Smooth muscle cell (in vitro differentiated cells): Measurements from ENCODE around the gene RBPJ. TPM values are rescaled to one million over a fixed set of nuclear protein-coding genes. Genes with fewer than 3 reads are reported as not detected.
A peak's percentile ranks its signal among the peaks of the same experiment; 100 is the strongest.

Experiments
- DNase-seq: peaks from one replicate; lab custom pipeline; 2025; ENCODE audit not compliant: unreplicated experiment; lab: John Stamatoyannopoulos, UW
- H2AFZ ChIP-seq: fragments of 200-600 bp; sonication (generic); 2 replicates; pipeline ENCODE4 v1.6.0; 2016; ENCODE audit warnings: antibody characterized with exemption, low read depth, mild to moderate bottlenecking
- H3F3A ChIP-seq: fragments of 200-600 bp; sonication (generic); 2 replicates; pipeline ENCODE4 v1.6.0; 2017; ENCODE audit warnings: antibody characterized with exemption, low read depth
- H3K27ac ChIP-seq: fragments of 200-600 bp; sonication (generic); 2 replicates; pipeline ENCODE4 v1.5.1; 2016; ENCODE audit warnings: low read depth, mild to moderate bottlenecking
- H3K27me3 ChIP-seq: fragments of 200-600 bp; sonication (generic); 2 replicates; pipeline ENCODE4 v1.6.1; 2016; ENCODE audit warnings: low read depth, mild to moderate bottlenecking
- H3K36me3 ChIP-seq: fragments of 200-600 bp; sonication (generic); 2 replicates; pipeline ENCODE4 v1.5.1; 2016; ENCODE audit warnings: low read depth
- H3K4me1 ChIP-seq: fragments of 200-600 bp; sonication (generic); 2 replicates; pipeline ENCODE4 v1.5.1; 2016; ENCODE audit warnings: low read depth
- H3K4me2 ChIP-seq: fragments of 200-600 bp; sonication (generic); 2 replicates; pipeline ENCODE4 v1.6.0; 2016; ENCODE audit warnings: mild to moderate bottlenecking
- H3K4me3 ChIP-seq: fragments of 200-600 bp; sonication (generic); 2 replicates; pipeline ENCODE4 v1.5.1; 2016; ENCODE audit warnings: mild to moderate bottlenecking
- H3K79me2 ChIP-seq: fragments of 200-600 bp; sonication (generic); 2 replicates; pipeline ENCODE4 v1.6.0; 2016; ENCODE audit warnings: low read depth, mild to moderate bottlenecking
- H3K9ac ChIP-seq: fragments of 200-600 bp; sonication (generic); 2 replicates; pipeline ENCODE4 v1.6.0; 2016; ENCODE audit warnings: low read depth
- H3K9me3 ChIP-seq: fragments of 200-600 bp; sonication (generic); replicated peaks from 2 replicates; pipeline ENCODE4 v1.5.1; 2016; ENCODE audit warnings: low read depth
- H4K20me1 ChIP-seq: fragments of 200-600 bp; sonication (generic); 2 replicates; pipeline ENCODE4 v1.6.0; 2016; ENCODE audit warnings: low read depth
- WGBS: methylation state at CpG from one replicate; pipeline ENCODE4 v1.1.7; 2016; ENCODE audit warnings: low lambda C conversion rate; 5-methylcytosine and 5-hydroxymethylcytosine counted together
- polyA plus RNA-seq: library from polyadenylated mRNA; unstranded; fragments of >200 nt; fragmentation: Nextera tagmentation; extraction: Ambion mirVana; gene quantifications from 2 replicates; pipeline ENCODE4 v1.2.1, GENCODE V29; 2016
- total RNA-seq: library from RNA; depleted of rRNA; stranded (reverse); fragments of >200 nt; gene quantifications from 2 replicates; pipeline ENCODE4 v1.2.3, GENCODE V29; 2014
- TF ChIP-seq, protein P1 (sequence below): fragments of 200-600 bp; sonication (generic); IDR thresholded peaks from 2 replicates; pipeline ENCODE4 v1.5.1; 2017; ENCODE audit warnings: borderline replicate concordance, mild to moderate bottlenecking, antibody characterized with exemption; ENCODE audit not compliant: insufficient read depth, poor library complexity, severe bottlenecking

The RBPJ gene
- total and polyA plus RNA-seq, 2 experiments from 2014 or later: 96.9 to 137 TPM

- under 1% methylated on average over 24 of the region's 33 CpGs for WGBS
Measured at GRCh38 chr4:26319949-26320537, 771 bp upstream of the RBPJ start.

DNA sequence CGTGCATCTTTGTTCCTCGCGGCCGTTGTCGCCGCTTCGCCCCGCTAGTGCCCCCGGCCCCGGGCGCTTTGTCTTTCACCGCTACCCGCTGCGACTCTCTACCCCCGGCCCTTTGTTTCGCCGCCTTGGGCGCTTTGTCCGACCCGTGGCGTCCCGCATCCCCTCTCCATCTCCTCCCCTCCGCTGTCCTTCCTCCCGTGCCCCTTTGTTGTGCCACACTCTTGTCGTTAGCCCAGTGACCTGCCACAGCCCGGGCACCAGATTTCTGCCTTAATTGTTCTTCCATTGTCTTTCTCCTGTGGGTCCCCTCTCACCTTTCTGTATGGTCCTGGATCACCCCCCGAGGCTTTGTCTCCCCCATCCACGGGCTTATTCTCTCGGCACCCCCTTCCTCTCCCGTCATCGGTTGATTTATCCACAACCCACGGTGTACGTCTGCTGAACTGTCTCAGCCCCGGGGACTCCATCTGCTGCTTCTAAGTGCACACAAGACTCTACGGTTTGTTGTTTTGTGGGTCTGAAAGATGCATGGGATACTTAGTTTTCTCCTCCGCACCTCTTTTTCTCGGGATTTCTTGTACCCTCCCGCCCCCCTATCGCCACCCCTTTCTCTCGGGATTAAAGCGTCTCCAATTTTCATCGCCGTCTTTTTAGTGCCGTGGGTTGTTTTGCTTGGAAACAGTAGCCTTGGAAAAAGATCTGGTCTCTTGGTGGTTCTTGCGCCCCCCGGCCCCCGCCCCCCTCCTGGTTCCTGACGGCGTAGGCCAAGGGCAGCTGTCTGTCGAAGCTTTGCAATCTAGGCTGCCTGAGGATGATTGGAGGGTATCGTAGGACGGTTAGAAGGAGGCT, 783 bp downstream of the RBPJ start:
- H3K9ac ChIP-seq: peak overlapping the region; percentile 94
- H3K9me3 ChIP-seq: no peaks in the 10 kb centered on the region
- no peaks in the 10 kb centered on the region for H3K27me3 ChIP-seq
- H2AFZ ChIP-seq: peak overlapping the region; percentile 9
- peaks cover 47% of the 10 kb centered on the region for H4K20me1 ChIP-seq
- DNase-seq: peak; percentile 32
- H3K4me3 ChIP-seq: peak overlapping the region; percentile 81
- H3K4me2 ChIP-seq: peak overlapping the region; percentile 90
- no peaks in the 10 kb centered on the region for H3K36me3 ChIP-seq
- peaks cover 19% of the 10 kb centered on the region for H3F3A ChIP-seq
- TF ChIP-seq, protein P1, sequence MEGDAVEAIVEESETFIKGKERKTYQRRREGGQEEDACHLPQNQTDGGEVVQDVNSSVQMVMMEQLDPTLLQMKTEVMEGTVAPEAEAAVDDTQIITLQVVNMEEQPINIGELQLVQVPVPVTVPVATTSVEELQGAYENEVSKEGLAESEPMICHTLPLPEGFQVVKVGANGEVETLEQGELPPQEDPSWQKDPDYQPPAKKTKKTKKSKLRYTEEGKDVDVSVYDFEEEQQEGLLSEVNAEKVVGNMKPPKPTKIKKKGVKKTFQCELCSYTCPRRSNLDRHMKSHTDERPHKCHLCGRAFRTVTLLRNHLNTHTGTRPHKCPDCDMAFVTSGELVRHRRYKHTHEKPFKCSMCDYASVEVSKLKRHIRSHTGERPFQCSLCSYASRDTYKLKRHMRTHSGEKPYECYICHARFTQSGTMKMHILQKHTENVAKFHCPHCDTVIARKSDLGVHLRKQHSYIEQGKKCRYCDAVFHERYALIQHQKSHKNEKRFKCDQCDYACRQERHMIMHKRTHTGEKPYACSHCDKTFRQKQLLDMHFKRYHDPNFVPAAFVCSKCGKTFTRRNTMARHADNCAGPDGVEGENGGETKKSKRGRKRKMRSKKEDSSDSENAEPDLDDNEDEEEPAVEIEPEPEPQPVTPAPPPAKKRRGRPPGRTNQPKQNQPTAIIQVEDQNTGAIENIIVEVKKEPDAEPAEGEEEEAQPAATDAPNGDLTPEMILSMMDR: no peak
- peaks cover 54% of the 10 kb centered on the region for H3K79me2 ChIP-seq
- peak overlapping the region; percentile 94 for H3K27ac ChIP-seq
- H3K4me1 ChIP-seq: peaks cover 37% of the 10 kb centered on the region
- WGBS: under 1% methylated on average over 39 of the region's 52 CpGs

More at GRCh38 chr4:26319949-26320537, 771 bp upstream of the RBPJ start:
- Histone ChIP-seq H3K9ac (peak overlapping the region; percentile 92), H3K4me2 (peak overlapping the region; percentile 99), H3K27ac (peak overlapping the region; percentile 98), H3K27me3 (no peaks in the 10 kb centered on the region), H3K4me3 (peak overlapping the region; percentile 77), H4K20me1 (peaks cover 33% of the 10 kb centered on the region), H3K36me3 (no peaks in the 10 kb centered on the region), H2AFZ (peak overlapping the region; percentile 94), H3F3A (peaks cover 19% of the 10 kb centered on the region), H3K4me1 (peaks cover 27% of the 10 kb centered on the region), H3K9me3 (no peaks in the 10 kb centered on the region), H3K79me2 (peaks cover 39% of the 10 kb centered on the region)
- DNase-seq: peak; percentile 66
- TF ChIP-seq, protein P1: no peak

- Histone ChIP-seq H3K4me1 (peaks cover 41% of the 10 kb centered on the region), H3K27ac (peak overlapping the region; percentile 94), H3F3A (peaks cover 23% of the 10 kb centered on the region), H3K9me3 (no peaks in the 10 kb centered on the region), H3K4me2 (peak overlapping the region; percentile 90), H3K4me3 (peak overlapping the region; percentile 81), H3K36me3 (no peaks in the 10 kb centered on the region), H3K27me3 (no peaks in the 10 kb centered on the region), H3K9ac (peak overlapping the region; percentile 94), H4K20me1 (peaks cover 52% of the 10 kb centered on the region), H3K79me2 (peaks cover 58% of the 10 kb centered on the region), H2AFZ (peak overlapping the region; percentile 9)
- TF ChIP-seq, protein P1: no peak
- no peak for DNase-seq
- 7% methylated on average over 7 of the region's 7 CpGs for WGBS
Measured at GRCh38 chr4:26322346-26322745, 1.5 kb downstream of the RBPJ start.
